Testis (tissue), 3 donors: Measurements from ENCODE around the gene CHRM4. TPM values are rescaled to one million over a fixed set of nuclear protein-coding genes. Genes with fewer than 3 reads are reported as not detected.

Source experiments
- DNase-seq: peaks from one replicate; pipeline ENCODE4 v3.0.0-alpha.2; 2019
- H3K27ac ChIP-seq, 2 donors: fragments of 200-600 bp; sonication (generic); one replicate each; pipeline ENCODE4 v1.5.1; 2019
- H3K27me3 ChIP-seq: fragments of 200-600 bp; sonication (generic); one replicate; pipeline ENCODE4 v1.5.1; 2019
- H3K36me3 ChIP-seq: fragments of 200-600 bp; sonication (generic); one replicate; pipeline ENCODE4 v1.5.1; 2017; ENCODE audit warnings: low read depth; ENCODE audit errors: missing control alignments
- H3K4me1 ChIP-seq: fragments of 200-600 bp; sonication (generic); one replicate; pipeline ENCODE4 v1.5.1; 2019
- H3K4me3 ChIP-seq, 2 donors: fragments of 200-600 bp; sonication (generic); one replicate each; pipeline ENCODE4 v1.5.1; 2017 to 2019
- H3K9me3 ChIP-seq: fragments of 200-600 bp; sonication (generic); one replicate; pipeline ENCODE4 v1.5.1; 2017
- CTCF ChIP-seq, 3 experiments: fragments of 450-650 bp in 2 of 3; fragments of 200-600 bp in 1 of 3; sonication (generic) in 1 of 3; IDR thresholded peaks; one replicate each; pipeline ENCODE4 v1.5.1; 2016 to 2019; ENCODE audit warnings: antibody characterized with exemption in 3 of 3, mild to moderate bottlenecking in 2 of 3, moderate library complexity in 1 of 3
- POLR2A ChIP-seq: fragments of 450-650 bp; IDR thresholded peaks from one replicate; pipeline ENCODE4 v1.6.1; 2017; ENCODE audit warnings: antibody characterized with exemption, mild to moderate bottlenecking, moderate library complexity
- WGBS, 2 donors: methylation state at CpG; one replicate each; pipeline ENCODE4 v1.1.5; 2018; 5-methylcytosine and 5-hydroxymethylcytosine counted together
- intact Hi-C: fragments of 100-400 bp; cut with DNase I; formaldehyde crosslinking; loops from one replicate; pipeline ENCODE4 v1.15.1; 2023; ENCODE audit warnings: low total_unique reads
- polyA plus RNA-seq: library from polyadenylated mRNA; stranded (reverse); fragments of 350-450 nt; fragmentation: Illumina TruSeq; extraction: RNeasy Lipid Tissue Mini Kit (QIAGEN cat#74804); gene quantifications from one replicate; pipeline ENCODE4 v1.2.3, GENCODE V29; 2014; ENCODE audit warnings: low read depth, low replicate concordance; ENCODE audit not compliant: insufficient read depth
- total RNA-seq, 2 donors: library from RNA; depleted of rRNA; stranded (reverse); fragments of >200 nt; gene quantifications; one replicate each; pipeline ENCODE4 v1.2.3, GENCODE V29; 2016

The CHRM4 gene
- total and polyA plus RNA-seq, 3 donors from 2014 or later: 7.2 to 19.5 (median 13.5) TPM

- WGBS, 2 donors: 64 to 74% methylated on average over 3 of the region's 3 CpGs
These were observed 44.1 kb upstream of the CHRM4 start for GRCh38 chr11:46435679-46436078.

GRCh38 chr11:46431211-46431610, 39.6 kb upstream of the CHRM4 start:
- no peak overlapping the region for H3K4me3 ChIP-seq
- no peaks in the 10 kb centered on the region for H3K9me3 ChIP-seq
- H3K27ac ChIP-seq: no peak overlapping the region
- intact Hi-C loops: no loop called here
- no peaks in the 10 kb centered on the region for H3K27me3 ChIP-seq
- no peak for DNase-seq
- no peaks in the 10 kb centered on the region for H3K4me1 ChIP-seq
- H3K36me3 ChIP-seq: no peaks in the 10 kb centered on the region
- TF ChIP-seq CTCF (IDR thresholded peaks at IDR 0.05) (no peak), POLR2A (no peak)

More at GRCh38 chr11:46435679-46436078, 44.1 kb upstream of the CHRM4 start:
- DNase-seq: no peak
- TF ChIP-seq CTCF (IDR thresholded peaks at IDR 0.05) (no peak), POLR2A (no peak)
- Histone ChIP-seq H3K4me1 (no peaks in the 10 kb centered on the region), H3K27ac (no peak overlapping the region), H3K36me3 (no peaks in the 10 kb centered on the region), H3K9me3 (no peaks in the 10 kb centered on the region), H3K27me3 (no peaks in the 10 kb centered on the region), H3K4me3 (no peak overlapping the region)
- intact Hi-C loops: no loop called here

GRCh38 chr11:46429717-46430116, 38.1 kb upstream of the CHRM4 start:
- 70 to 83% methylated on average over 3 of the region's 3 CpGs for WGBS, 2 donors
- DNase-seq: no peak
- H3K27ac ChIP-seq: no peak overlapping the region
- no peaks in the 10 kb centered on the region for H3K4me1 ChIP-seq
- intact Hi-C loops: no loop called here
- TF ChIP-seq CTCF (IDR thresholded peaks at IDR 0.05): no peak
- TF ChIP-seq POLR2A: no peak
- H3K4me3 ChIP-seq: no peak overlapping the region
- H3K27me3 ChIP-seq: no peaks in the 10 kb centered on the region
- H3K9me3 ChIP-seq: no peaks in the 10 kb centered on the region
- H3K36me3 ChIP-seq: no peaks in the 10 kb centered on the region

GRCh38 chr11:46427364-46427763, 35.8 kb upstream of the CHRM4 start:
- Histone ChIP-seq H3K9me3 (no peaks in the 10 kb centered on the region), H3K36me3 (no peaks in the 10 kb centered on the region), H3K27ac (no peak overlapping the region), H3K4me3 (no peak overlapping the region), H3K4me1 (no peaks in the 10 kb centered on the region), H3K27me3 (no peaks in the 10 kb centered on the region)
- intact Hi-C loops: no loop called here
- WGBS, 2 donors: 86 to 90% methylated on average over 9 of the region's 9 CpGs
- DNase-seq: no peak
- TF ChIP-seq POLR2A: no peak
- TF ChIP-seq CTCF (IDR thresholded peaks at IDR 0.05): no peak

- intact Hi-C loops: no loop called here
- Histone ChIP-seq H3K27ac (no peak overlapping the region), H3K27me3 (no peaks in the 10 kb centered on the region), H3K36me3 (no peaks in the 10 kb centered on the region), H3K9me3 (no peaks in the 10 kb centered on the region), H3K4me1 (no peaks in the 10 kb centered on the region), H3K4me3 (no peak overlapping the region)
- TF ChIP-seq CTCF (IDR thresholded peaks at IDR 0.05) (no peak), POLR2A (no peak)
- no peak for DNase-seq
- WGBS, 2 donors: 79 to 93% methylated on average over 4 of the region's 4 CpGs
These were observed 34.8 kb upstream of the CHRM4 start for GRCh38 chr11:46426233-46426991.
